ENCODE data around the gene CHP1.
"Not testable (repeated sequence)": the region's sequence is repeated elsewhere in the genome, so short reads cannot be mapped to it uniquely, and the experiment has no call there.

The CHP1 gene

GRCh38 chr15:41282436-41282835 lies 51.4 kb downstream of the CHP1 start:
- peaks cover 47% of the 10 kb centered on the region for H3K36me3 ChIP-seq (ENCODE audit: control insufficient read depth, insufficient read depth, low read length)
- H3K9me3 ChIP-seq (ENCODE audit: control insufficient read depth, insufficient read depth, low read depth, low read length); H3K4me3 ChIP-seq (ENCODE audit: low read depth, low read length); H3K27me3 ChIP-seq (ENCODE audit: control insufficient read depth, insufficient read depth, low read length); H3K9ac ChIP-seq (ENCODE audit: low read length); H3K27ac ChIP-seq (ENCODE audit: low read depth, low read length): not testable (repeated sequence)
- H3K4me1 ChIP-seq (ENCODE audit: control insufficient read depth, insufficient read depth, low read length), result peaks cover 17% of the 10 kb centered on the region

- Histone ChIP-seq H3K4me1 (ENCODE audit: control insufficient read depth, insufficient read depth, low read length) (peaks cover 19% of the 10 kb centered on the region), H3K27ac (ENCODE audit: low read depth, low read length) (peak overlapping the region; percentile 95), H3K36me3 (ENCODE audit: control insufficient read depth, insufficient read depth, low read length) (peaks cover 53% of the 10 kb centered on the region), H3K9ac (ENCODE audit: low read length) (peak overlapping the region; percentile 97), H3K4me3 (ENCODE audit: low read depth, low read length) (peak overlapping the region; percentile 94)
- H3K27me3 ChIP-seq (ENCODE audit: control insufficient read depth, insufficient read depth, low read length); H3K9me3 ChIP-seq (ENCODE audit: control insufficient read depth, insufficient read depth, low read depth, low read length): not testable (repeated sequence)
Measured at GRCh38 chr15:41282980-41283652, 52.0 kb downstream of the CHP1 start.

GRCh38 chr15:41283653-41284426 lies 52.8 kb downstream of the CHP1 start:
- Histone ChIP-seq H3K9ac (ENCODE audit: low read length) (peak overlapping the region; percentile 97), H3K36me3 (ENCODE audit: control insufficient read depth, insufficient read depth, low read length) (peaks cover 55% of the 10 kb centered on the region), H3K9me3 (ENCODE audit: control insufficient read depth, insufficient read depth, low read depth, low read length) (no peaks in the 10 kb centered on the region), H3K4me3 (ENCODE audit: low read depth, low read length) (peak overlapping the region; percentile 94), H3K4me1 (ENCODE audit: control insufficient read depth, insufficient read depth, low read length) (peaks cover 26% of the 10 kb centered on the region), H3K27me3 (ENCODE audit: control insufficient read depth, insufficient read depth, low read length) (no peaks in the 10 kb centered on the region), H3K27ac (ENCODE audit: low read depth, low read length) (peak overlapping the region; percentile 95)

GRCh38 chr15:41284427-41285177 lies 53.5 kb downstream of the CHP1 start:
- peak overlapping the region; percentile 95 for H3K27ac ChIP-seq (ENCODE audit: low read depth, low read length)
- peak overlapping the region; percentile 97 for H3K9ac ChIP-seq (ENCODE audit: low read length)
- H3K4me3 ChIP-seq (ENCODE audit: low read depth, low read length), result peak overlapping the region; percentile 94
- H3K9me3 ChIP-seq (ENCODE audit: control insufficient read depth, insufficient read depth, low read depth, low read length), result no peaks in the 10 kb centered on the region
- H3K4me1 ChIP-seq (ENCODE audit: control insufficient read depth, insufficient read depth, low read length), result peaks cover 26% of the 10 kb centered on the region
- H3K27me3 ChIP-seq (ENCODE audit: control insufficient read depth, insufficient read depth, low read length), result no peaks in the 10 kb centered on the region
- H3K36me3 ChIP-seq (ENCODE audit: control insufficient read depth, insufficient read depth, low read length), result peaks cover 55% of the 10 kb centered on the region

- Histone ChIP-seq H3K27ac (ENCODE audit: low read depth, low read length) (peak overlapping the region; percentile 95), H3K36me3 (ENCODE audit: control insufficient read depth, insufficient read depth, low read length) (peaks cover 53% of the 10 kb centered on the region), H3K4me3 (ENCODE audit: low read depth, low read length) (peak overlapping the region; percentile 94), H3K9me3 (ENCODE audit: control insufficient read depth, insufficient read depth, low read depth, low read length) (no peaks in the 10 kb centered on the region), H3K27me3 (ENCODE audit: control insufficient read depth, insufficient read depth, low read length) (no peaks in the 10 kb centered on the region), H3K4me1 (ENCODE audit: control insufficient read depth, insufficient read depth, low read length) (peaks cover 26% of the 10 kb centered on the region), H3K9ac (ENCODE audit: low read length) (peak overlapping the region; percentile 97)
Measured at GRCh38 chr15:41285285-41285684, 54.2 kb downstream of the CHP1 start.

- Histone ChIP-seq H3K9ac (ENCODE audit: low read length) (no peak overlapping the region), H3K9me3 (ENCODE audit: control insufficient read depth, insufficient read depth, low read depth, low read length) (no peaks in the 10 kb centered on the region), H3K36me3 (ENCODE audit: control insufficient read depth, insufficient read depth, low read length) (peaks cover 68% of the 10 kb centered on the region), H3K4me1 (ENCODE audit: control insufficient read depth, insufficient read depth, low read length) (peaks cover 26% of the 10 kb centered on the region), H3K27me3 (ENCODE audit: control insufficient read depth, insufficient read depth, low read length) (no peaks in the 10 kb centered on the region), H3K27ac (ENCODE audit: low read depth, low read length) (peak overlapping the region; percentile 41; the same call in 1 of the 2 replicates), H3K4me3 (ENCODE audit: low read depth, low read length) (no peak overlapping the region)
Measured at GRCh38 chr15:41286665-41287333, 55.7 kb downstream of the CHP1 start.

GRCh38 chr15:41288464-41288863 lies 57.4 kb downstream of the CHP1 start:
- no peaks in the 10 kb centered on the region for H3K9me3 ChIP-seq (ENCODE audit: control insufficient read depth, insufficient read depth, low read depth, low read length)
- H3K4me3 ChIP-seq (ENCODE audit: low read depth, low read length), result no peak overlapping the region; the same call in 1 of the 2 replicates
- H3K4me1 ChIP-seq (ENCODE audit: control insufficient read depth, insufficient read depth, low read length), result peaks cover 16% of the 10 kb centered on the region
- H3K9ac ChIP-seq (ENCODE audit: low read length), result peak overlapping the region; percentile 70
- peaks cover 76% of the 10 kb centered on the region for H3K36me3 ChIP-seq (ENCODE audit: control insufficient read depth, insufficient read depth, low read length)
- H3K27me3 ChIP-seq (ENCODE audit: control insufficient read depth, insufficient read depth, low read length), result no peaks in the 10 kb centered on the region
- H3K27ac ChIP-seq (ENCODE audit: low read depth, low read length), result peak overlapping the region; percentile 55; the same call in 1 of the 2 replicates

GRCh38 chr15:41289953-41290352 lies 58.9 kb downstream of the CHP1 start:
- peaks cover 16% of the 10 kb centered on the region for H3K4me1 ChIP-seq (ENCODE audit: control insufficient read depth, insufficient read depth, low read length)
- no peaks in the 10 kb centered on the region for H3K9me3 ChIP-seq (ENCODE audit: control insufficient read depth, insufficient read depth, low read depth, low read length)
- no peak overlapping the region for H3K27ac ChIP-seq (ENCODE audit: low read depth, low read length)
- H3K9ac ChIP-seq (ENCODE audit: low read length), result no peak overlapping the region
- no peaks in the 10 kb centered on the region for H3K27me3 ChIP-seq (ENCODE audit: control insufficient read depth, insufficient read depth, low read length)
- peaks cover 85% of the 10 kb centered on the region for H3K36me3 ChIP-seq (ENCODE audit: control insufficient read depth, insufficient read depth, low read length)
- no peak overlapping the region for H3K4me3 ChIP-seq (ENCODE audit: low read depth, low read length)

GRCh38 chr15:41291065-41291631 lies 60.1 kb downstream of the CHP1 start:
- Histone ChIP-seq H3K9me3 (ENCODE audit: control insufficient read depth, insufficient read depth, low read depth, low read length) (no peaks in the 10 kb centered on the region), H3K27me3 (ENCODE audit: control insufficient read depth, insufficient read depth, low read length) (no peaks in the 10 kb centered on the region), H3K4me3 (ENCODE audit: low read depth, low read length) (no peak overlapping the region), H3K36me3 (ENCODE audit: control insufficient read depth, insufficient read depth, low read length) (peaks cover 84% of the 10 kb centered on the region), H3K27ac (ENCODE audit: low read depth, low read length) (no peak overlapping the region), H3K9ac (ENCODE audit: low read length) (no peak overlapping the region), H3K4me1 (ENCODE audit: control insufficient read depth, insufficient read depth, low read length) (peaks cover 10% of the 10 kb centered on the region; the same call in 1 of the 2 replicates)

GRCh38 chr15:41292521-41292920 lies 61.5 kb downstream of the CHP1 start:
- Histone ChIP-seq H3K27me3 (ENCODE audit: control insufficient read depth, insufficient read depth, low read length) (no peaks in the 10 kb centered on the region), H3K36me3 (ENCODE audit: control insufficient read depth, insufficient read depth, low read length) (peaks cover 83% of the 10 kb centered on the region), H3K4me1 (ENCODE audit: control insufficient read depth, insufficient read depth, low read length) (peaks cover 10% of the 10 kb centered on the region; the same call in 1 of the 2 replicates), H3K9me3 (ENCODE audit: control insufficient read depth, insufficient read depth, low read depth, low read length) (no peaks in the 10 kb centered on the region), H3K27ac (ENCODE audit: low read depth, low read length) (no peak overlapping the region), H3K4me3 (ENCODE audit: low read depth, low read length) (no peak overlapping the region), H3K9ac (ENCODE audit: low read length) (no peak overlapping the region)
